Measurements from ENCODE around the gene PPP1R14D.

Gene PPP1R14D

DNA sequence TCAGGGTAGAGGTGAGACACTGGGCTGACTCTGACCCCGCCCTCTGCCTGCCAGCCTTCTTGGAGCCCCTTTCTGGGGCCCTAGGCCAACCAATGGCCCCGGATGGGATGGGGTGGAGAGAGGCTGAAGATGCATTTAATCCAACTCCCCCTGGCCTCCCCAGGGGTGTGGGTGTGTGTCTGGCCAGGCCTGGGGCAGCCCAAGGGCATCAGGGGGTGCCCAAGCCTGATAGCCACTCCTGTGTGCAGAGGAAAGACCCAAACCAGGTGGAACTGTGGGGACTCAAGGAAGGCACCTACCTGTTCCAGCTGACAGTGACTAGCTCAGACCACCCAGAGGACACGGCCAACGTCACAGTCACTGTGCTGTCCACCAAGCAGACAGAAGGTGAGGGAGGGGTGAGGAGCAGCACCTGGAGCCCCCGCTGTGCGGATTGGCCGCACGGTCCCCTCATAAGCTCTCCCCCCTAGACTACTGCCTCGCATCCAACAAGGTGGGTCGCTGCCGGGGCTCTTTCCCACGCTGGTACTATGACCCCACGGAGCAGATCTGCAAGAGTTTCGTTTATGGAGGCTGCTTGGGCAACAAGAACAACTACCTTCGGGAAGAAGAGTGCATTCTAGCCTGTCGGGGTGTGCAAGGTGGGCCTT lies 24.9 kb upstream of the PPP1R14D start (continued):
- no peak for TF ChIP-seq HOXA7 (CRISPR knock-in tag; IDR thresholded peaks at IDR 0.05; ENCODE audit: borderline replicate concordance)
- TF ChIP-seq IKZF3 (tag by site-specific recombination; IDR thresholded peaks at IDR 0.05) = no peak
- TF ChIP-seq ZNF391 (tag by site-specific recombination; IDR thresholded peaks at IDR 0.05; ENCODE audit: borderline replicate concordance, low read depth) = no peak
- no peak for TF ChIP-seq HOXD13 (CRISPR knock-in tag; IDR thresholded peaks at IDR 0.05; ENCODE audit: borderline replicate concordance)
- no peak for TF ChIP-seq ZNF792 (tag by site-specific recombination; IDR thresholded peaks at IDR 0.05)
- no peak for TF ChIP-seq ZNF830 (tag by site-specific recombination; IDR thresholded peaks at IDR 0.05; ENCODE audit: low read depth)

DNA sequence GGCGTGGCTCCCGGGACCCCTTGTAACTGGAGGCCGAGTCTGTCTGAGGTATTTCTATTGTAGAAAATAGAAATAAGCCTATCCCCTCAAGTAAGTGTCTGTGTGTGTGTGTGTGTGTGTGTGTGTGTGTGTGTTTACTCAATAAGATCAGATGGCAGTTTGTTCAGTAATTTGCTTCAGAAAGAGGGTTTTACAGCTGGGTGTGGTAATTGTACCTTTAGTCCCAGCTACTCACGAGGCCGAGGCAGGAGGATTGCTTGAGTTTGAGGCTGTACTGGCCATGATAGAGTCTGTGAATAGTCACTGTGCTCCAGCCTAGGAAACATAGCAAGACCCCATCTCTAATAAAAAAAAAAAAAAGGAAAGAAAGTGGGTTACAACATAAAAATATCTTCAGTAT lies 24.0 kb upstream of the PPP1R14D start:
- no peak overlapping the region for H3K27ac ChIP-seq (ENCODE audit: extremely low read depth, low read depth, low read length)
- TF ChIP-seq ZNF626 (tag by site-specific recombination; IDR thresholded peaks at IDR 0.05) = no peak
- peak; percentile 31; the same call in 1 of the 2 replicates for TF ChIP-seq SP7 (tag by site-specific recombination; IDR thresholded peaks at IDR 0.05)
- TF ChIP-seq KLF1 (tag by site-specific recombination; IDR thresholded peaks at IDR 0.05) = peak; percentile 95
- TF ChIP-seq ZNF623 (tag by site-specific recombination; IDR thresholded peaks at IDR 0.05) = no peak
- no peak for TF ChIP-seq ZNF629 (tag by site-specific recombination; IDR thresholded peaks at IDR 0.05)
- TF ChIP-seq ZNF354C (tag by site-specific recombination; IDR thresholded peaks at IDR 0.05; ENCODE audit: borderline replicate concordance, low read depth) = no peak
- no peak for TF ChIP-seq ZNF837 (tag by site-specific recombination; IDR thresholded peaks at IDR 0.05)
- TF ChIP-seq, protein P1, sequence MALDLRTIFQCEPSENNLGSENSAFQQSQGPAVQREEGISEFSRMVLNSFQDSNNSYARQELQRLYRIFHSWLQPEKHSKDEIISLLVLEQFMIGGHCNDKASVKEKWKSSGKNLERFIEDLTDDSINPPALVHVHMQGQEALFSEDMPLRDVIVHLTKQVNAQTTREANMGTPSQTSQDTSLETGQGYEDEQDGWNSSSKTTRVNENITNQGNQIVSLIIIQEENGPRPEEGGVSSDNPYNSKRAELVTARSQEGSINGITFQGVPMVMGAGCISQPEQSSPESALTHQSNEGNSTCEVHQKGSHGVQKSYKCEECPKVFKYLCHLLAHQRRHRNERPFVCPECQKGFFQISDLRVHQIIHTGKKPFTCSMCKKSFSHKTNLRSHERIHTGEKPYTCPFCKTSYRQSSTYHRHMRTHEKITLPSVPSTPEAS (tag by site-specific recombination; IDR thresholded peaks at IDR 0.05) = peak; percentile 75
- no peak for TF ChIP-seq ZNF211 (tag by site-specific recombination; IDR thresholded peaks at IDR 0.05; ENCODE audit: low read depth)
- no peak for TF ChIP-seq BCL11B (tag by site-specific recombination; IDR thresholded peaks at IDR 0.05; ENCODE audit: low read depth)
- H3K4me3 ChIP-seq (ENCODE audit: low read depth, low read length) = no peak overlapping the region
- peaks cover 0 to 41% of the 10 kb centered on the region in 2 experiments; a peak in 2 of 3 replicates for H3K36me3 ChIP-seq (ENCODE audit: control insufficient read depth in 2 of 2, insufficient read depth in 1 of 2, low read length in 2 of 2)
- H3K4me1 ChIP-seq (ENCODE audit: control insufficient read depth, insufficient read depth, low read length) = no peaks in the 10 kb centered on the region
- H3K9me3 ChIP-seq (ENCODE audit: control insufficient read depth, insufficient read depth, low read depth, low read length) = no peaks in the 10 kb centered on the region
- CTCF ChIA-PET = interaction anchor here (0.7 kb wide), 1 partner anchor 39 kb away, joined by 3 read pairs; no protein-coding TSS in a partner anchor
- POLR2A ChIA-PET = no interaction called here

DNA sequence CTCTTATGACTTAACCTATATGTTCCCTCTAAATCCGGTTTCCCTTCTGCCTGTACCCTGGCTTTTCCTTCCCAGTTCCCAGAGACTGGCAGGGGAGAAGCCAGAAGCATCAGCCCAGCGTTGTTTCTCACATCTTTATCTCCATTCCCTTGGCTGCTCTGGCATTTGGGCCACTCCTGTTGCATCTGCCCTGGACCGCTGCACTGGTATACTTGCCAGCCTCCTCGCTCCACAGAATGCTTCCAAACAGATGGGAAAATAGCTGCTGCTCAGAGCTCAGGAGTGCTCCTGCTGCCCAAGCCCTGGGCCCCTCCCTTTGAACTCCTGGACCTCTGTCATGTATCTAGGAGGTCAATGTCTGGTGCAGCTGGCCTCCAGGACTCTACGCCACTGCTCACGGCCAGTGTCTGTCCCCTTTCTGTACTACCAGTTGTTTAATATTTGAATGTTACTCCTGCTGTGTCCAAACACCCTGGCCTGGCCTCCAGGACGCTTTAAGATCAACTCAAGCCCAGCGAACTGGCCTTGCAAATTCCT lies 22.1 kb upstream of the PPP1R14D start:
- Histone ChIP-seq H3K9me3 (ENCODE audit: control insufficient read depth, insufficient read depth, low read depth, low read length) (no peaks in the 10 kb centered on the region), H3K4me3 (ENCODE audit: low read depth, low read length) (no peak overlapping the region), H3K4me1 (ENCODE audit: control insufficient read depth, insufficient read depth, low read length) (peaks cover 3% of the 10 kb centered on the region; the same call in 1 of the 2 replicates), H3K27ac (ENCODE audit: extremely low read depth, low read depth, low read length) (no peak overlapping the region), H3K36me3 (ENCODE audit: control insufficient read depth in 2 of 2, insufficient read depth in 1 of 2, low read length in 2 of 2) (peaks cover 0 to 25% of the 10 kb centered on the region in 2 experiments; a peak in 2 of 3 replicates)
- ChIA-PET CTCF (interaction anchor here (0.6 to 5.2 kb wide), 3 partner anchors 7 to 152 kb away, joined by 3 to 63 read pairs (median 4); no protein-coding TSS in a partner anchor), POLR2A (no interaction called here)
- TF ChIP-seq, protein P2, sequence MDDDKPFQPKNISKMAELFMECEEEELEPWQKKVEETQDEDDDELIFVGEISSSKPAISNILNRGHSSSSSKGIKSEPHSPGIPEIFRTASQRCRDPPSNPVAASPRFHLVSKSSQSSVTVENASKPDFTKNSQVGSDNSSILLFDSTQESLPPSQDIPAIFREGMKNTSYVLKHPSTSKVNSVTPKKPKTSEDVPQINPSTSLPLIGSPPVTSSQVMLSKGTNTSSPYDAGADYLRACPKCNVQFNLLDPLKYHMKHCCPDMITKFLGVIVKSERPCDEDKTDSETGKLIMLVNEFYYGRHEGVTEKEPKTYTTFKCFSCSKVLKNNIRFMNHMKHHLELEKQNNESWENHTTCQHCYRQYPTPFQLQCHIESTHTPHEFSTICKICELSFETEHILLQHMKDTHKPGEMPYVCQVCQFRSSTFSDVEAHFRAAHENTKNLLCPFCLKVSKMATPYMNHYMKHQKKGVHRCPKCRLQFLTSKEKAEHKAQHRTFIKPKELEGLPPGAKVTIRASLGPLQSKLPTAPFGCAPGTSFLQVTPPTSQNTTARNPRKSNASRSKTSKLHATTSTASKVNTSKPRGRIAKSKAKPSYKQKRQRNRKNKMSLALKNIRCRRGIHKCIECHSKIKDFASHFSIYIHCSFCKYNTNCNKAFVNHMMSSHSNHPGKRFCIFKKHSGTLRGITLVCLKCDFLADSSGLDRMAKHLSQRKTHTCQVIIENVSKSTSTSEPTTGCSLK (tag by site-specific recombination; IDR thresholded peaks at IDR 0.05) = no peak
- TF ChIP-seq ZNF530 (tag by site-specific recombination; IDR thresholded peaks at IDR 0.05; ENCODE audit: low read depth) = no peak
- no peak for TF ChIP-seq ZNF239 (tag by site-specific recombination; IDR thresholded peaks at IDR 0.05)
- TF ChIP-seq, protein P3, sequence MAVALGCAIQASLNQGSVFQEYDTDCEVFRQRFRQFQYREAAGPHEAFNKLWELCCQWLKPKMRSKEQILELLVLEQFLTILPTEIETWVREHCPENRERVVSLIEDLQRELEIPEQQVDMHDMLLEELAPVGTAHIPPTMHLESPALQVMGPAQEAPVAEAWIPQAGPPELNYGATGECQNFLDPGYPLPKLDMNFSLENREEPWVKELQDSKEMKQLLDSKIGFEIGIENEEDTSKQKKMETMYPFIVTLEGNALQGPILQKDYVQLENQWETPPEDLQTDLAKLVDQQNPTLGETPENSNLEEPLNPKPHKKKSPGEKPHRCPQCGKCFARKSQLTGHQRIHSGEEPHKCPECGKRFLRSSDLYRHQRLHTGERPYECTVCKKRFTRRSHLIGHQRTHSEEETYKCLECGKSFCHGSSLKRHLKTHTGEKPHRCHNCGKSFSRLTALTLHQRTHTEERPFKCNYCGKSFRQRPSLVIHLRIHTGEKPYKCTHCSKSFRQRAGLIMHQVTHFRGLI (tag by site-specific recombination; IDR thresholded peaks at IDR 0.05) = no peak
- no peak for TF ChIP-seq ZNF394 (tag by site-specific recombination; IDR thresholded peaks at IDR 0.05; ENCODE audit: borderline replicate concordance)
- TF ChIP-seq ZNF843 (tag by site-specific recombination; IDR thresholded peaks at IDR 0.05) = no peak
- no peak for TF ChIP-seq YY1 (tag by site-specific recombination; IDR thresholded peaks at IDR 0.05)
- no peak for TF ChIP-seq SALL2 (tag by site-specific recombination; IDR thresholded peaks at IDR 0.05; ENCODE audit: borderline replicate concordance)
- TF ChIP-seq ZNF548 (tag by site-specific recombination; IDR thresholded peaks at IDR 0.05) = no peak
- TF ChIP-seq, protein P4, sequence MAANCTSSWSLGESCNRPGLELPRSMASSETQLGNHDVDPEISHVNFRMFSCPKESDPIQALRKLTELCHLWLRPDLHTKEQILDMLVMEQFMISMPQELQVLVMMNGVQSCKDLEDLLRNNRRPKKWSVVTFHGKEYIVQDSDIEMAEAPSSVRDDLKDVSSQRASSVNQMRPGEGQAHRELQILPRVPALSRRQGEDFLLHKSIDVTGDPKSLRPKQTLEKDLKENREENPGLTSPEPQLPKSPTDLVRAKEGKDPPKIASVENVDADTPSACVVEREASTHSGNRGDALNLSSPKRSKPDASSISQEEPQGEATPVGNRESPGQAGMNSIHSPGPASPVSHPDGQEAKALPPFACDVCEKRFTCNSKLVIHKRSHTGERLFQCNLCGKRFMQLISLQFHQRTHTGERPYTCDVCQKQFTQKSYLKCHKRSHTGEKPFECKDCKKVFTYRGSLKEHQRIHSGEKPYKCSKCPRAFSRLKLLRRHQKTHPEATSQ (tag by site-specific recombination; IDR thresholded peaks at IDR 0.05) = no peak
- no peak for TF ChIP-seq ZBTB7A (tag by site-specific recombination; IDR thresholded peaks at IDR 0.05; ENCODE audit: low read depth)

Measured in HEK293 (cell line).